ENCODE measurements around the gene SNTA1.

DNA sequence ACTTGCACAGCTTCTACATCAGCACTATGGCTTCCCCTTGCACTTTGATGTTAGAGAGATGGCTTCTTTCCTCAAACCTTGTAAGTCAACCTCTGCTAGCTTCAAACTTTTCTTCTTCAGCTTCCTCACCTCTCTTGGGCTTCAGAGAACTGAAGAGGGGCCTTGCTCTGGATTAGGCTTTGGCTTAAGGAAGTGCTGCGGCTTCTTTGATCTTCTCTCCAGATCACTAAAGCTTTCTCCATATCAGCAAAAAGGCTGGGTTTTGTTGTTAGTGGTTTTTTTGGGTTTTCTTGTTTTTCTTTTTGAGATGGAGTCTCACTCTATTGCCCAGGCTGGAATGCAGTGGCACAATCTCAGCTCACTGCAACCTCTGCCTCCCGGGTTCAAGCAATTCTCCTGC, 66.2 kb downstream of the SNTA1 start:
- TF ChIP-seq, protein P1, sequence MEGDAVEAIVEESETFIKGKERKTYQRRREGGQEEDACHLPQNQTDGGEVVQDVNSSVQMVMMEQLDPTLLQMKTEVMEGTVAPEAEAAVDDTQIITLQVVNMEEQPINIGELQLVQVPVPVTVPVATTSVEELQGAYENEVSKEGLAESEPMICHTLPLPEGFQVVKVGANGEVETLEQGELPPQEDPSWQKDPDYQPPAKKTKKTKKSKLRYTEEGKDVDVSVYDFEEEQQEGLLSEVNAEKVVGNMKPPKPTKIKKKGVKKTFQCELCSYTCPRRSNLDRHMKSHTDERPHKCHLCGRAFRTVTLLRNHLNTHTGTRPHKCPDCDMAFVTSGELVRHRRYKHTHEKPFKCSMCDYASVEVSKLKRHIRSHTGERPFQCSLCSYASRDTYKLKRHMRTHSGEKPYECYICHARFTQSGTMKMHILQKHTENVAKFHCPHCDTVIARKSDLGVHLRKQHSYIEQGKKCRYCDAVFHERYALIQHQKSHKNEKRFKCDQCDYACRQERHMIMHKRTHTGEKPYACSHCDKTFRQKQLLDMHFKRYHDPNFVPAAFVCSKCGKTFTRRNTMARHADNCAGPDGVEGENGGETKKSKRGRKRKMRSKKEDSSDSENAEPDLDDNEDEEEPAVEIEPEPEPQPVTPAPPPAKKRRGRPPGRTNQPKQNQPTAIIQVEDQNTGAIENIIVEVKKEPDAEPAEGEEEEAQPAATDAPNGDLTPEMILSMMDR (optimal IDR thresholded peaks at IDR 0.05 in 1 of 3, IDR thresholded peaks at IDR 0.05 in 1 of 3, conservative IDR thresholded peaks at IDR 0.05 in 1 of 3; ENCODE audit: extremely low read depth in 1 of 3, insufficient read depth in 2 of 3, low read length in 3 of 3) = no peak
- TF ChIP-seq EZH2 (IDR thresholded peaks at IDR 0.05; ENCODE audit: low read length) = no peak
